NCI-H146 treated with DMSO at 0.1 percent for 48 hours (cell line): ENCODE results near the gene DNER.
A peak's percentile ranks its signal among the peaks of the same experiment; 100 is the strongest.
"Not testable (repeated sequence)": the region's sequence is repeated elsewhere in the genome, so short reads cannot be mapped to it uniquely, and the experiment has no call there.

Experiments
- DNase-seq: peaks from one replicate; lab custom pipeline; 2025; ENCODE audit not compliant: unreplicated experiment; lab: John Stamatoyannopoulos, UW

DNER gene, protein sequence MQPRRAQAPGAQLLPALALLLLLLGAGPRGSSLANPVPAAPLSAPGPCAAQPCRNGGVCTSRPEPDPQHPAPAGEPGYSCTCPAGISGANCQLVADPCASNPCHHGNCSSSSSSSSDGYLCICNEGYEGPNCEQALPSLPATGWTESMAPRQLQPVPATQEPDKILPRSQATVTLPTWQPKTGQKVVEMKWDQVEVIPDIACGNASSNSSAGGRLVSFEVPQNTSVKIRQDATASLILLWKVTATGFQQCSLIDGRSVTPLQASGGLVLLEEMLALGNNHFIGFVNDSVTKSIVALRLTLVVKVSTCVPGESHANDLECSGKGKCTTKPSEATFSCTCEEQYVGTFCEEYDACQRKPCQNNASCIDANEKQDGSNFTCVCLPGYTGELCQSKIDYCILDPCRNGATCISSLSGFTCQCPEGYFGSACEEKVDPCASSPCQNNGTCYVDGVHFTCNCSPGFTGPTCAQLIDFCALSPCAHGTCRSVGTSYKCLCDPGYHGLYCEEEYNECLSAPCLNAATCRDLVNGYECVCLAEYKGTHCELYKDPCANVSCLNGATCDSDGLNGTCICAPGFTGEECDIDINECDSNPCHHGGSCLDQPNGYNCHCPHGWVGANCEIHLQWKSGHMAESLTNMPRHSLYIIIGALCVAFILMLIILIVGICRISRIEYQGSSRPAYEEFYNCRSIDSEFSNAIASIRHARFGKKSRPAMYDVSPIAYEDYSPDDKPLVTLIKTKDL

DNA sequence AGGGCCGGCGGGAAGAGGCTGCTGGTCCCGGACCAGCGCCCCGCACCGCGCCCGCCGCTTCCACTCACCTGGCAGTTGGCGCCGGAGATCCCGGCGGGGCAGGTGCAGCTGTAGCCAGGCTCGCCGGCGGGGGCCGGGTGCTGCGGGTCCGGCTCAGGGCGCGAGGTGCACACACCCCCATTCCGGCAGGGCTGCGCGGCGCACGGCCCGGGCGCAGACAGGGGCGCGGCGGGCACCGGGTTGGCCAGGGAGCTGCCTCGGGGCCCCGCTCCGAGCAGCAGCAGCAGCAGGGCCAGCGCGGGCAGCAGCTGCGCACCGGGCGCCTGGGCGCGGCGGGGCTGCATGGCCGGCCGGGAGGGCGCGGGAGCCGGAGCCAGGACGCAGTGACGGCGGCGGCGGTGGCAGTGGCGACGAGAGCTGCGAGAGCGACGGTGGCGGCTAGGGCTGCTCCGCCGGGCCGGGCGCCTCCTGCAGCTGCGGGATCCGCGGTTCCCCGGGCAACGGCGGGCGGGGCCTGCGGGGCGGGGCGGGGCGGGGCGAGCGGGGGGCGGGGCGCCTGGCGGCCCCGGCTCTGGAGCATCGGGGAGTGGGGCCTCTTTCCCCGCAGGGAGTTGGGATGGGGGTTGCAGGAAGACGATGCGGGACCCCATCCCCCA is at the start of gene DNER:
Gene DNER (minus strand): TSS at position 476 of the 656 bp plus-strand sequence. CDS start 132 bp downstream, at position 344.
- DNase-seq = peak; percentile 9

DNA sequence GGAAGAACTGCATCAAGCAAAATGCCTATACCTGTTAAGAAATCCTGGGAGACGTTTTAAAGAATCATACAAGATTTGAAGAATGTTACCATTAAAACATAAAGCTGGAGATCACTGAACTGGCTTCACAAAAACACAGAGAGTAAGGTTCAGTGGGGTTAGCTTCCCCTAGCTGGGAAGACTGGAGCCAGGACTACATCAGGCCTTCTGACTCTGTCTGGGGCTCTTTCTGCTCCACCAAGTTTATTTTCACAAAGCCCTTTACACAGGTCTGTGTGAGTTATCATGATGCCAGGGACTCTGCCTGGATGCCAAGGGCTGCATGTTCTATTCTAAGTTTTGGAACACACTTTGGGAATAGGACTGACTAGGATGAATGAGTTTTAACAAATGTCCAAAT is 47.3 kb upstream of the DNER start:
- DNase-seq = no peak

GRCh38 chr2:229757462-229757861 is 43.1 kb upstream of the DNER start:
- DNase-seq = not testable (repeated sequence)

DNA sequence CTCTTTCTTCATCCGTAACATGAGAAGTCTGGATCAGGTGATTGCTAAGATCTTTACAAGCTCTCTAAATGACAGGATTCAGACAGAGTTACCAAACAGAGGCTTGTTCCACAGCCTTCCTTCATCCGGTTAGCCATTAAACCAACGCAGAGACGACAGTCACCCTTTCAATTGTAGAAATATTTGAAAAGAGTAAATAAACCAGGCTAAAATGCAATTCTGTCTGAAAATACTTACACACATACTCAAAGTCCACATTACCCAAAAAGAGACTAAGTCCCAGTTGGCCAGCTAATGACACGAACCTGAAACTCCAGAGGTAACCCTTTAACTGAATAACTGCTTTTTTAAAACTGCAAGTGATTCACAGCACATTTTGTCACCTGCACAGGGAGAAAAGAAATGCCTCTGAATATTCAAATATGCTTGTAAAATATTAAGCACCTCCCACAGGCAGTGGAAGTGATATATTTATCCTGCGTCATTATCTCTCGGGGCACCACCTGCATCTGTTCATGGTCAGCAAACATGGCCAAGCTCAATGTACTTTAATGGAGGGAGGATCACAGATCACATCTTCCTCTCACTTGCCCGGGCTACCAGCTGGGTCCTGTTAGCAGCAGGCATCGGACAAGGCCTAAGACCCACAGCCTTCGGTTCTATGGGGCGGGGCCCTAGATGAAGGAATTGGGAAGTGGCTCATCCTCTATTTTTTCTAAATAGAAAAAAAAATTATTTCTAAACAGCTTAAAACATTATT is 38.8 kb upstream of the DNER start:
- peak; percentile 47 for DNase-seq

DNA sequence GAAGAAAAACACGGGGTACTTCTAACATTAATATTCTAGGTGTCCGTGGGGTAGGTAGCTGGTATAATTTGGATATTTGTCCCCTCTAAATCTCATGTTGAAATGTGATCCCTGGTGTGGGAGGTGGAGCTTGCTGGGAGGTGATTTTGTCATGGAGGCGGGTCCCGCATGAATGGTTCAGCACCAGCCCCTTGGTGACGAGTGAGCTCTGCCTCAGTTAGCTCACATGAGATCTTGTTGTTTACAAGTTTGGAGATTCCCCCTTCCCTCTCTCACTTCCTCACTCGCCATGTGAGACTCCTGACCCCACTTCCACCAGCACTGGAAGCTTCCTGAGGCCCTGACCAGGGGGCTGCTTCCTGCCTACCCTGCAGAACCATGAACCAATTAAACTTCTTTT is 35.4 kb upstream of the DNER start:
- no peak for DNase-seq

GRCh38 chr2:229748950-229749349 is 34.6 kb upstream of the DNER start:
- no peak for DNase-seq

- not testable (repeated sequence) for DNase-seq
Observed at GRCh38 chr2:229742691-229743090, 28.3 kb upstream of the DNER start.

GRCh38 chr2:229740279-229740678 is 25.9 kb upstream of the DNER start:
- no peak for DNase-seq

- DNase-seq = no peak
Observed at GRCh38 chr2:229738024-229738625, 23.8 kb upstream of the DNER start.

- no peak for DNase-seq
Observed at GRCh38 chr2:229734410-229734809, 20.1 kb upstream of the DNER start.

DNA sequence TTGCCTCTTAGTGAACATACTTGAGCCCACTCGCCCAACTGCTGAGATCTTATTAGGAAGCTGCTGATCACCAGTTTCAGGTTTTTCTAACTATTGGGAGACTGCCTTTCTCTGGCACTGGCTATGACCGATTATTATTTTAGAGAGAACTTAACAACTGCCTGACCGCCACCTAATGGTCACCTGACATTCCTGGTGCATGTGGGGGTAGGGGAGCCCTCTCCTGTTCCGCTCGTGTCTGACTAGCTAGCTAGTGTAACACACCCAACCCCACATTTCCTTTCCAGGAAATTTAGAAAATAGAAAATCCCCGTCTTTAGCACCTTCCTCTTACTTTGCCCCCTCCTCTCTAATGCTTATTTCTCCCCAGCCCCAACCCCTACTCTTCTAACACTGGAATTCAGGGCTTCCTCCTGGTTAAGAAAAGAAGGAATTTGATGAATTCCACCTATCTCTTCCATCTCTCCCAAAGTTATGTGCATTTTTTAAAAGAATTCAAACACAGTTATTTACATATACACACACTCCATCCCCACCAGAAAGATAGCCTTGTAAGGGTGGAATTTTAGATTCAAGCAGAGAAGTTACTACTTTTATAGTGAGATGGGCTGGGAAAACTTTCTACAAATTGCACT is 19.4 kb upstream of the DNER start:
- no peak for DNase-seq

- DNase-seq = no peak
Observed at GRCh38 chr2:229732897-229733296, 18.5 kb upstream of the DNER start.

- DNase-seq = no peak
Observed at GRCh38 chr2:229731916-229732315, 17.6 kb upstream of the DNER start.

GRCh38 chr2:229731363-229731762 is 17.0 kb upstream of the DNER start:
- DNase-seq = no peak

DNA sequence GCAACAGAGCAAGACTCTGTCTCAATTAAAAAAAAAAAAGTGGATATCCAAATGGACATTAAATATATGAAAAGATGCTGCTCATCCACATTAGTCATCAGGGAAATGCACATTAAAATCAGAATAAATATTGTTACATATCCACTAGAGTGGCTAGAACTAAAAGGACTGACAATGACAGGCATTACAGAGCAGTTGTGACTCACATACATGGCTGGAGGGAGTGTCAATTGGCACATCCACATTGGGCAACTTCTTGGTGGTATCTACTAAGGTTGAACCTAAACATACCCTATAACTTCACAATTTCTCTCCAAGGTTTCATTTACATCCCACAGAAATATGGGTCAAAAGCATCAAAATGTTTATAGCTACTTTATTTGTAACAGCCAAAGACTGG is 14.0 kb upstream of the DNER start:
- no peak for DNase-seq

DNA sequence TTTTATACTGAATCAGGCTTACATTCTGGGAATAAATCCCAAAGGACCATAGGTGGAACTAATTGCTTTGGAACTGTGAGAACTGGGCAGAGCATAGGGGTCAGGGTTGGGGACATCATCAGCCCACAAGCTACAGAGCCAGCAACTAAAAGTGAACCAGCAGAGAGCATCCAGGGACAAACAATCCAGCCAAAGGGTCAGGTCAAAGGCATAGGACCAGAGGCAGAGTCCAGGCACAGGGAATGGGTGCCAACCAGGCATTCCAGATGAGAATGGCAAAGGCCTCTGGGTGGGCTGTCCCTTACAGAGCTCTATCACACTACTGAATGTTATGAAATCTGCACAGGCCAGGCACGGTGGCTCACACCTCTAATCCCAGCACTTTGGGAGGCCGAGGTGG is 12.3 kb upstream of the DNER start:
- no peak for DNase-seq

- no peak for DNase-seq
Observed at GRCh38 chr2:229725716-229726574, 11.6 kb upstream of the DNER start.

GRCh38 chr2:229723192-229723591 is 8.8 kb upstream of the DNER start:
- DNase-seq = not testable (repeated sequence)

GRCh38 chr2:229719926-229720647 is 5.7 kb upstream of the DNER start:
- no peak for DNase-seq
